ENCODE results near the gene PRM3.

DNA sequence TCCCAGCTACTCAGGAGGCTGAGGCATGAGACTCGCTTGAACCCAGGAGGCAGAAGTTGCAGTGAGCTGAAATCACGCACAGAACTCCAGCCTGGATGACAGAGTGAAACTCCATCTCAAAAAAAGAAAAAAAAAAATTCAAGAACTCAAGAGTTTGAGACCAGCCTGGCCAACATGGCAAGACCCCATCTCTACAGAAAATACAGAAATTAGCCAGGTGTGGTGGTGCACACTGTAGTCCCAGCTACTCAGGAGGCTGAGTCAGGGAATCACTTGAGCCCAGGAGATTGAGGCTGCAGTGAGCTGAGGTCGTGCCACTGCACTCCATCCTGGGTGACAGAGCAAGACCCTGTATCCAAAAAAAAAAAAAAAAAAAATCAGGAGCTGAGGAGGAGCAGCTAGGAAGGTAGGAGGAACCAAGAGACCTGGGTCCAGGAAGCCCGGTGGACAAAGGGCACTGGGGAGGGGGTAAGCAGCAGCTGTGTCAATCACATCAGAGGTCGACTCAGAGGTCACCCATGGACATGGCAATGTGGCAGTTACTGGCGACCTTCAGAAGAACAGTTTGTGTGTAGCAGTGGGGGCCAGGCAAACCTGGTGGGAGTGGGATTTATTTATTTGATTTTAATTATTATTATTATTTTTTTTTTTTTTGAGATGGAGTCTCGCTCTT, 18.8 kb upstream of the PRM3 start:
- no peak for TF ChIP-seq ZC3H11A (IDR thresholded peaks at IDR 0.05)
- TF ChIP-seq, protein P1, sequence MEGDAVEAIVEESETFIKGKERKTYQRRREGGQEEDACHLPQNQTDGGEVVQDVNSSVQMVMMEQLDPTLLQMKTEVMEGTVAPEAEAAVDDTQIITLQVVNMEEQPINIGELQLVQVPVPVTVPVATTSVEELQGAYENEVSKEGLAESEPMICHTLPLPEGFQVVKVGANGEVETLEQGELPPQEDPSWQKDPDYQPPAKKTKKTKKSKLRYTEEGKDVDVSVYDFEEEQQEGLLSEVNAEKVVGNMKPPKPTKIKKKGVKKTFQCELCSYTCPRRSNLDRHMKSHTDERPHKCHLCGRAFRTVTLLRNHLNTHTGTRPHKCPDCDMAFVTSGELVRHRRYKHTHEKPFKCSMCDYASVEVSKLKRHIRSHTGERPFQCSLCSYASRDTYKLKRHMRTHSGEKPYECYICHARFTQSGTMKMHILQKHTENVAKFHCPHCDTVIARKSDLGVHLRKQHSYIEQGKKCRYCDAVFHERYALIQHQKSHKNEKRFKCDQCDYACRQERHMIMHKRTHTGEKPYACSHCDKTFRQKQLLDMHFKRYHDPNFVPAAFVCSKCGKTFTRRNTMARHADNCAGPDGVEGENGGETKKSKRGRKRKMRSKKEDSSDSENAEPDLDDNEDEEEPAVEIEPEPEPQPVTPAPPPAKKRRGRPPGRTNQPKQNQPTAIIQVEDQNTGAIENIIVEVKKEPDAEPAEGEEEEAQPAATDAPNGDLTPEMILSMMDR (IDR thresholded peaks at IDR 0.05) = no peak
- no peak for TF ChIP-seq RAD21 (conservative IDR thresholded peaks at IDR 0.05 in 1 of 2, IDR thresholded peaks at IDR 0.05 in 1 of 2)
- no peak for TF ChIP-seq JUN (IDR thresholded peaks at IDR 0.05)
- TF ChIP-seq, protein P2, sequence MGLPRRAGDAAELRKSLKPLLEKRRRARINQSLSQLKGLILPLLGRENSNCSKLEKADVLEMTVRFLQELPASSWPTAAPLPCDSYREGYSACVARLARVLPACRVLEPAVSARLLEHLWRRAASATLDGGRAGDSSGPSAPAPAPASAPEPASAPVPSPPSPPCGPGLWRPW (IDR thresholded peaks at IDR 0.05) = no peak
- TF ChIP-seq RNF2 (IDR thresholded peaks at IDR 0.05; ENCODE audit: borderline replicate concordance, low read depth) = no peak
- TF ChIP-seq NR3C1 (IDR thresholded peaks at IDR 0.05) = no peak
- no peak for TF ChIP-seq POLR2A (IDR thresholded peaks at IDR 0.05; ENCODE audit: low read length)
- TF ChIP-seq CHD2 (IDR thresholded peaks at IDR 0.05; ENCODE audit: low read length, partially characterized antibody) = no peak
- TF ChIP-seq, protein P3, sequence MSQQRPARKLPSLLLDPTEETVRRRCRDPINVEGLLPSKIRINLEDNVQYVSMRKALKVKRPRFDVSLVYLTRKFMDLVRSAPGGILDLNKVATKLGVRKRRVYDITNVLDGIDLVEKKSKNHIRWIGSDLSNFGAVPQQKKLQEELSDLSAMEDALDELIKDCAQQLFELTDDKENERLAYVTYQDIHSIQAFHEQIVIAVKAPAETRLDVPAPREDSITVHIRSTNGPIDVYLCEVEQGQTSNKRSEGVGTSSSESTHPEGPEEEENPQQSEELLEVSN (IDR thresholded peaks at IDR 0.05; ENCODE audit: borderline replicate concordance, low read depth) = no peak

Measured in A549 (cell line).